ENCODE data around the gene BAHD1. TPM values are rescaled to one million over a fixed set of nuclear protein-coding genes. Genes with fewer than 3 reads are reported as not detected.

Gene BAHD1
- total RNA-seq, 2 donors from 2014 or later: 14.6 to 15.1 TPM

DNA sequence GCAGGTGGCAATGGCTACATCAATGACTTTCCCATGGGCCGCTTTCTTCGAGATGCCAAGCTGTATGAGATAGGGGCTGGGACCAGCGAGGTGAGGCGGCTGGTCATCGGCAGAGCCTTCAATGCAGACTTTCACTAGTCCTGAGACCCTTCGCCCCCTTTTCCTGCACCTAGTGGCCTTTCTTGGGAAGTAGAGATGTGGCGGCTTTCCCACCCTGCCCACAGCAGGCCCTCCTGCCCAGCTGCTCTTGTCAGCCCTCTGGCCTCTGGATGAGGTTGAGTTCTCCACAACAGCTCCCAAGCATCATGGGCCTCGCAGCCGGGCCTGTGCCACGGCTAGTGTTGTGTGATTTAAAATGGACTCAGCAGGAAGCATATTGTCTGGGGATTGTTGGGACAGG is 22.6 kb upstream of the BAHD1 start:
- Mint-ChIP-seq H3K27ac (no peak overlapping the region), H3K9me3 (no peaks in the 10 kb centered on the region), H3K36me3 (peaks cover 0 to 5% of the 10 kb centered on the region in 2 donors)
- no peak for ATAC-seq
- DNase-seq (ENCODE audit: low spot score in 2 of 2): no peak

GRCh38 chr15:40420071-40420713 is 20.6 kb upstream of the BAHD1 start:
- peaks cover 0 to 3% of the 10 kb centered on the region in 2 donors for H3K36me3 Mint-ChIP-seq
- H3K9me3 Mint-ChIP-seq: no peaks in the 10 kb centered on the region
- no peak overlapping the region for H3K27ac Mint-ChIP-seq
- DNase-seq (ENCODE audit: low spot score in 2 of 2) (no peak), ATAC-seq (no peak)

GRCh38 chr15:40420793-40421192 is 20.0 kb upstream of the BAHD1 start:
- H3K36me3 Mint-ChIP-seq: no peaks in the 10 kb centered on the region
- no peaks in the 10 kb centered on the region for H3K9me3 Mint-ChIP-seq
- H3K27ac Mint-ChIP-seq: no peak overlapping the region
- DNase-seq (ENCODE audit: low spot score in 2 of 2) (no peak), ATAC-seq (no peak)

DNA sequence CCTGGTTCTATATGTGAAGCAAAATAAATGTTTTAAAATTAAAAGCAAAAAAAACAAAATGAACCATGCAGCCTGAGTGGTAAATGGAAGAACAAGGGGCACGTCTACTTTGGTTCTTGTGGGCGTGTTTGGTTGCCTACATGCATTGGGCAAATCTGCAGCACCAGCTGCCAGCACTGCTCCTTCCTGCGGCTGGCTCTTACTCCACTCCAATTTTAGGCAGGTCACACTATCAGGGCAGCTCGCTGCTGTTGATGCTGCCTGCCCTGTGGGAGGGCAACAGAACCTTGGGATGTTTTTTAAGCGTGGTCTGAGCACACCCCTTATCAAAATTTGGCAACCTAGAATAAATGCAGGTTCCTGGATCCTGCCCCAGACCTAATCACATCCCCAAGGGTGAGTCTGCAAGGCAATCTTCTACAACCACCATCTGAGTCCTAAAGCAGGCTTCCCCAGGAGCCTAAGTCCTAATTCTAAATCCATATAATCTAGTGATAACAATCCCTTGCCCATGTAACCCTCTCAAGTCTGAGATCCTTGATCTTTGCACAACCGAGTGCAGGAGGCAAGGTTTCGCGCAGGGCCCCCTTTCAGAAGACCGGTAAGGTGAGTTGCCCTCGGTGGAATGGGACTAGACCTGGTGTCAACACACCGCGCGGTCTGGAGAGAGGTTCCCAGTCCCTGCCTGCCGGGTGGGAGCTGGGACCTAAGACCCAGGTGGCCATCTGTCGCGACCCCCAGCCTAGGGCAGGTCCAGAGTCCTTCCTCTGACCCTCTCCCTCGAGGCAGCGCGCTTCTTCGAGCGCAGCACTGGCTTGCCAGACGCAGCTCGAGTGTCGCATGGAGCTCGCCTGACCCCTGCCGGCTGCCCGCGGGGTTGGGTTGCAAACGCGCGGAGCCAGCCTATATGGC is 19.3 kb upstream of the BAHD1 start:
- H3K27ac Mint-ChIP-seq: no peak overlapping the region
- DNase-seq (ENCODE audit: low spot score in 2 of 2) (peak; percentile 73 to 86), ATAC-seq (peak; percentile 97 to 98)
- no peaks in the 10 kb centered on the region for H3K36me3 Mint-ChIP-seq
- no peaks in the 10 kb centered on the region for H3K9me3 Mint-ChIP-seq

DNA sequence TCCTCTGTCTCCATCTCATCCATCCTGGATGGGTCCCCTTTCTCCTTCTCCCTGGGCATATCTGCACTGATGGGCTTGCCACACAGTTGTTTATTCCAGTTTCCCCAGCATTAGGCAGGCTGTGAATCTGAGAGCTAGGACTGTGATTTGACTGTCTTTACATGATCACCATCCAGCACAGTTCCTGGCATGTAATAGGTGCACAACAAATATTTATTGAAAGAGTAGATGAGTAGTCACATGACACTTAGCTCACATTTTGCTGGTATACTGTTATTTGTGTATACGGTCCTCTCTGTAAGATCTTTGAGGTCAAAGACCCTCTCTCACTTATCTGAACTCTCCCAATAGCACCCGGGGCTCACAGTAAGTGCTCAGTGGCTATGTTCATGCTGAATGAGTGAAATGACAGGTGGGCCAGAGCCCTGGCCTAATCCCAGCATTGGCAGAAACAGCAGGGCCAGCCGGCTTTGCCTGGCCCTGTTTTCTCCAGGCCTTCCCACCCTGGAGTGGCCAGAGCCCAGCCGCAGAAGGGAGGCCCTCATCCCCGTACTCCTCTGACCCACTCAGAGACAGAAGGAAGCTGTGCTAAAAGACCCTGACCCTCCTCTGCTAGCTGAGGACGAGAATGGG is 16.2 kb upstream of the BAHD1 start:
- Mint-ChIP-seq H3K27ac (no peak overlapping the region), H3K36me3 (no peaks in the 10 kb centered on the region), H3K9me3 (no peaks in the 10 kb centered on the region)
- ATAC-seq (no peak), DNase-seq (ENCODE audit: low spot score in 2 of 2) (no peak)

DNA sequence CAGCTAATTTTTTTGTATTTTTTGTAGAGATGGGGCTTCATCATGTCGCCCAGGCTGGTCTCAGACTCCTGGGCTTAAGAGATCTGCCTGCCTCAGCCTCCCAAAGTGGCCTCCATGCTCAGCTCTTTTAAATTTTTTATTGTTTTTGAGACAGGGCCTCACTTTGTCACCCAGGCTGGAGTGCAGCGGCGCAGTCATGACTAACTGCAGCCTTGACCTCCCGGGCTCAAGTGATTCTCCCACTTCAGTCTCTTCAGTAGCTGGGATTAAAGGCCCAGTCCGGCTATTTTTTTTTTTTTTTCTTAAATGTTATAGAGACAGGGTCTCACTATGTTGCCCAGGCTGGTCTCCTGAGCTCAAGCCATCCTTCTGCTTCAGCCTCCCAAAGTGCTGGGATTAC is 15.1 kb upstream of the BAHD1 start:
- no peaks in the 10 kb centered on the region for H3K36me3 Mint-ChIP-seq
- ATAC-seq: no peak

DNA sequence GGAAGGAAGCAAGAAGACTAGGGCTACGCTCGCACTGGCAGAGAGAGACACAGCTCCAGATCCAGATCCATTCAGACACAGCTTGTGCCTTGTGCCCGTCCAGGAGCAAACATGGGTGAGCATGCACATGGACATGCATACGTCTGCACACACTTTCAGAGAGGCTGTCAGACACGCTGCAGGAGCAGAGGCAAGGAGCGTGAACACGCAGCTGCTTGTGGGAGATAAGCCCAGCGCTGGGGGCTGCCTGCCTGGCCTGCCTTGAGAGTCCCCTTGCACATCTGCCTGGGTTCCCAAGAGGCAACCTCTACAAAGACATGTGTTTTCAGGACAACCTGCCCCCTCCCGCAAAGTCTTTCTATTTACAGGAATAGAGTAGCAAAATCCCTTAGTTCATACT is 13.6 kb upstream of the BAHD1 start:
- Mint-ChIP-seq H3K9me3 (no peaks in the 10 kb centered on the region), H3K27ac (peak overlapping the region in 1 of 2 donors; percentile 46), H3K36me3 (no peaks in the 10 kb centered on the region)
- ATAC-seq (no peak), DNase-seq (ENCODE audit: low spot score in 2 of 2) (no peak)

More for the DNA sequence above, 15.1 kb upstream of the BAHD1 start:
- Mint-ChIP-seq H3K9me3 (no peaks in the 10 kb centered on the region), H3K27ac (no peak overlapping the region)
- no peak for DNase-seq (ENCODE audit: low spot score in 2 of 2)

DNA sequence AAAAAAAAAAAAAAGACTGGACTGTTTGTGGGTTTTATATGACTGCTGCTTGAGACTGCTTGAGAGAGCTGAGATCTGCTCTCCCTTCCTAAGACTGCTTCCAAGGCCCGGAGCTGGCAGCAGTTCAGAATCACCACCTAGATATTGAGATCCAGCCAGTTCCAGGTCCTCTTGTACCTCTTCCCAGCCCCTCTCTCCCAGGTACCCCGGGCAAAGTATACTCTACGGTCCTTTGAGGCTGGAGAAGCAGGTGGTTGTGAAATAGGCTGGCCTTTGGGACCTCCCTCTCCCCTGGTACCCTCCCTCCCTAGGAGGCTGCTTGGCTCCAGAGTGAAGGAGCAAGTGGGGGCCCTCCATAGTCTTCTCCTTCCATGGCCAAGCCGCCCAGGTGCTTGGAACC is 12.6 kb upstream of the BAHD1 start:
- no peaks in the 10 kb centered on the region for H3K36me3 Mint-ChIP-seq
- no peaks in the 10 kb centered on the region for H3K9me3 Mint-ChIP-seq
- no peak for DNase-seq (ENCODE audit: low spot score in 2 of 2)
- no peak overlapping the region for H3K27ac Mint-ChIP-seq
- ATAC-seq: no peak

- ATAC-seq: no peak
- Mint-ChIP-seq H3K9me3 (no peaks in the 10 kb centered on the region), H3K36me3 (no peaks in the 10 kb centered on the region), H3K27ac (no peak overlapping the region)
- no peak for DNase-seq (ENCODE audit: low spot score in 2 of 2)
These were observed 11.6 kb upstream of the BAHD1 start for GRCh38 chr15:40429068-40429710.

DNA sequence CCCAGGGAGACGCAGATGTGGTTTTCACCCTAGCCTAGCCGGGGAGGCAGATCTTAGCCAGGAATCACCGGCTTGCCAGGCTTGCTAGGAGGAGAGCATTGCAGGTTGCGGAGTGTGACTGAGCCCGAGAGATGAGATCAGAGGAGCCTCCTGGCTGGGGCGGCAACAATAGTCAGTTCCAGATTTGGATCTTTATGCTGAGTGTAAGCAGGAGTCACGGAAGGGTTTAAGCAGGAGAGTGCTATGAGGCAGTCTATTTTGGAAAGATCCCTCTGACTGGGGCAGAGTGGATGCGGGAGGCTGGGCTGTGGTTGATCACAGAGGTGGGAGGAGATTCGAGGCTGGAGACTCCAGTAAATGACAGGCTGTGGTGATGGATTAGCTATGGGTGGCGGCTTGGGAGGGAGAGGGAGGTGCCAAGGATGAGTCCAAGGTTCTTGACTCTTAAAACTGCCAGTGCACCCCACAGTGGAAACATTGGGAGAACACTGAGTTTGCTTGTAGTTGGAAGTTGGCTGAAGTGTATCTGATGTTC is 10.4 kb upstream of the BAHD1 start:
- Mint-ChIP-seq H3K9me3 (no peaks in the 10 kb centered on the region), H3K36me3 (no peaks in the 10 kb centered on the region), H3K27ac (no peak overlapping the region)
- no peak for ATAC-seq
- DNase-seq (ENCODE audit: low spot score in 2 of 2): no peak

- ATAC-seq: no peak
- H3K9me3 Mint-ChIP-seq: no peaks in the 10 kb centered on the region
These were observed 5.6 kb upstream of the BAHD1 start for GRCh38 chr15:40435023-40435709.

GRCh38 chr15:40435710-40436089 is 5.1 kb upstream of the BAHD1 start:
- ATAC-seq: no peak
- no peak for DNase-seq (ENCODE audit: low spot score in 2 of 2)
- Mint-ChIP-seq H3K27ac (no peak overlapping the region), H3K9me3 (no peaks in the 10 kb centered on the region), H3K36me3 (no peaks in the 10 kb centered on the region)

More at GRCh38 chr15:40435023-40435709, 5.6 kb upstream of the BAHD1 start:
- H3K27ac Mint-ChIP-seq: no peak overlapping the region
- H3K36me3 Mint-ChIP-seq: no peaks in the 10 kb centered on the region
- no peak for DNase-seq (ENCODE audit: low spot score in 2 of 2)

- ATAC-seq: no peak
- Mint-ChIP-seq H3K36me3 (no peaks in the 10 kb centered on the region), H3K9me3 (no peaks in the 10 kb centered on the region), H3K27ac (no peak overlapping the region)
- DNase-seq (ENCODE audit: low spot score in 2 of 2): no peak
These were observed 4.4 kb upstream of the BAHD1 start for GRCh38 chr15:40436116-40436891.

- no peaks in the 10 kb centered on the region for H3K36me3 Mint-ChIP-seq
- ATAC-seq (no peak), DNase-seq (ENCODE audit: low spot score in 2 of 2) (no peak)
- H3K27ac Mint-ChIP-seq: no peak overlapping the region
- H3K9me3 Mint-ChIP-seq: no peaks in the 10 kb centered on the region
These were observed 3.6 kb upstream of the BAHD1 start for GRCh38 chr15:40436892-40437751.

Measured in activated naive CD4-positive, alpha-beta T cell treated with anti-CD3 and anti-CD28 coated beads, Interleukin-2, amount 50 U/mL, for 72 hours (primary cell).